HEK293T (cell line): ENCODE data around the gene SH3RF1.

ENCODE experiments used
- ARNT ChIP-seq: fragments of 450-650 bp; IDR thresholded peaks from 2 replicates; pipeline ENCODE4 v1.6.1; 2017; ENCODE audit warnings: mild to moderate bottlenecking
- BHLHE40 ChIP-seq: fragments of 450-650 bp; IDR thresholded peaks from 2 replicates; pipeline ENCODE4 v1.6.1; 2016; ENCODE audit warnings: mild to moderate bottlenecking, moderate library complexity, borderline replicate concordance
- FOXA1 ChIP-seq: fragments of 450-650 bp; IDR thresholded peaks from 2 replicates; pipeline ENCODE4 v1.6.1; 2016; ENCODE audit warnings: mild to moderate bottlenecking
- FOXM1 ChIP-seq: fragments of 450-650 bp; IDR thresholded peaks from 2 replicates; pipeline ENCODE4 v1.6.1; 2017; ENCODE audit warnings: mild to moderate bottlenecking, borderline replicate concordance
- L3MBTL2 ChIP-seq: fragments of 450-650 bp; conservative IDR thresholded peaks from 2 replicates; pipeline ENCODE4 v1.6.1; 2016; ENCODE audit warnings: mild to moderate bottlenecking
- SP1 ChIP-seq: fragments of 450-650 bp; IDR thresholded peaks from 2 replicates; pipeline ENCODE4 v1.6.1; 2017
- SUZ12 ChIP-seq: fragments of 450-650 bp; IDR thresholded peaks from 2 replicates; pipeline ENCODE4 v1.6.1; 2016; ENCODE audit warnings: mild to moderate bottlenecking
- TARDBP ChIP-seq: fragments of 450-650 bp; IDR thresholded peaks from 2 replicates; pipeline ENCODE4 v1.6.1; 2016
- ZNF384 ChIP-seq: fragments of 450-650 bp; IDR thresholded peaks from 2 replicates; pipeline ENCODE4 v1.6.1; 2016
- TF ChIP-seq, protein P1 (sequence below): fragments of 450-650 bp; IDR thresholded peaks from 2 replicates; pipeline ENCODE4 v1.6.1; 2016

- no peak for TF ChIP-seq BHLHE40
- no peak for TF ChIP-seq ARNT
- TF ChIP-seq, protein P1, sequence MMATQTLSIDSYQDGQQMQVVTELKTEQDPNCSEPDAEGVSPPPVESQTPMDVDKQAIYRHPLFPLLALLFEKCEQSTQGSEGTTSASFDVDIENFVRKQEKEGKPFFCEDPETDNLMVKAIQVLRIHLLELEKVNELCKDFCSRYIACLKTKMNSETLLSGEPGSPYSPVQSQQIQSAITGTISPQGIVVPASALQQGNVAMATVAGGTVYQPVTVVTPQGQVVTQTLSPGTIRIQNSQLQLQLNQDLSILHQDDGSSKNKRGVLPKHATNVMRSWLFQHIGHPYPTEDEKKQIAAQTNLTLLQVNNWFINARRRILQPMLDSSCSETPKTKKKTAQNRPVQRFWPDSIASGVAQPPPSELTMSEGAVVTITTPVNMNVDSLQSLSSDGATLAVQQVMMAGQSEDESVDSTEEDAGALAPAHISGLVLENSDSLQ: no peak
- TF ChIP-seq TARDBP: no peak
- no peak for TF ChIP-seq L3MBTL2
- no peak for TF ChIP-seq FOXA1
- TF ChIP-seq SP1: no peak
- no peak for TF ChIP-seq FOXM1
- no peak for TF ChIP-seq SUZ12
- TF ChIP-seq ZNF384: no peak
Measured at GRCh38 chr4:169061386-169061785, 209.4 kb downstream of the SH3RF1 start.
